GM18868 (cell line): ENCODE measurements around the gene SLC66A3.
"Not testable (repeated sequence)": the region's sequence is repeated elsewhere in the genome, so short reads cannot be mapped to it uniquely, and the experiment has no call there.

Experiments
- ATAC-seq: cut with Tn5 transposase; IDR thresholded peaks from one replicate; pipeline ENCODE4 v1.9.1; 2021; ENCODE audit warnings: mild to moderate bottlenecking, moderate library complexity; ENCODE audit not compliant: unreplicated experiment

The SLC66A3 gene

DNA sequence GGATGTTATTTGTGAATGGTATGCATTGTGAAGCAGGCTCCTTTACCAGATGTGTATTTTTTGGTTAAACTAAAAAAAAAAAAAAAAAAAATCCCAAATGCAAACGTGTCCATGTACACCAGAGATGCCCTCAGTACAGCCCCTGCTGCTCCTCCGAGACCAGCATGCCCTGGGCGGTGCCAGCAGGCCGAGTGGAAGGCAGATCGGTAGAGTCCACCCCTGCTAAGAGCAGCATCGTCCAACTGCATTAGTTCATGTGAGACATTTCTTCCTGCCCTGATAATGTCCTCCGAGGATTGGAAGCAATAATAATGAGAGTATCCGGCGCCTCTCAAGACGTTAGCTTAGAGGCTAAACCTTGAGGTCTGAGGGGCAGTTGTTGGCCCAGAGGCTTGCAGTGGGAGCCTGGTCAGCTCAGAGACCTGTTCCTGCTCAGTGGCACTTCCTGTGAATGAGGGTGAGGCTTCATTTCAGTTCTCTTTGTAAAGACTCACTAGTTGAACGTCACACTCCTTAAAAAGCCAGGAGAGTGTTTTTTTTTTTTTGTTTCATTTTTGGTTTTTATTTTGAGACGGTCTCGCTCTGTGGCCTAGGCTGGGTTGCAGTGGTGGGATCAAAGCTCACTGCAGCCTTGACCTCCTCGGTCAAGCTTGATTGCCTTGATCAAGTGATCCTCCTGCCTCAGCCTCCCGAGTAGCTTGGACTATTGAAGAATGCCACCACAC lies 5.6 kb downstream of the SLC66A3 start:
- peak; percentile 67 for ATAC-seq

DNA sequence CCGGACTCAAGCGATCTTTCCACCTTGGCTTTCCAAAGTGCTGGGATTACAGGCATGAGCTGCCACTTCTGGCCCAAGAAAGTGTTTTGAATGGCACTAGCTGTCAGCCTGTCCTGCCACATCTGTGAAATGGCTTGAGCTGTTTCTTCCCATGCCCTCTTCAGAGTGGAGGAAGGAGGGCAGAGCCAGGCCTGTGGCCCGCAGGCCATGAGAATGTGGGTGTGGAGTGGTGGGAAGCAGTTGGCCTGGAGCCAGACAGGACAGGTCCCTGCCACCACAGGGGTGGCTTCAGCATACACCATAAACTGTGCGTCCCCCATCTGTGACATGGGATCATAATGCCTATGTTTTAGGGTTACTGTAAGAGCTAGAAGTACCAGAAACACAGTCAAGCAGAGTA lies 6.5 kb downstream of the SLC66A3 start:
- ATAC-seq: no peak

DNA sequence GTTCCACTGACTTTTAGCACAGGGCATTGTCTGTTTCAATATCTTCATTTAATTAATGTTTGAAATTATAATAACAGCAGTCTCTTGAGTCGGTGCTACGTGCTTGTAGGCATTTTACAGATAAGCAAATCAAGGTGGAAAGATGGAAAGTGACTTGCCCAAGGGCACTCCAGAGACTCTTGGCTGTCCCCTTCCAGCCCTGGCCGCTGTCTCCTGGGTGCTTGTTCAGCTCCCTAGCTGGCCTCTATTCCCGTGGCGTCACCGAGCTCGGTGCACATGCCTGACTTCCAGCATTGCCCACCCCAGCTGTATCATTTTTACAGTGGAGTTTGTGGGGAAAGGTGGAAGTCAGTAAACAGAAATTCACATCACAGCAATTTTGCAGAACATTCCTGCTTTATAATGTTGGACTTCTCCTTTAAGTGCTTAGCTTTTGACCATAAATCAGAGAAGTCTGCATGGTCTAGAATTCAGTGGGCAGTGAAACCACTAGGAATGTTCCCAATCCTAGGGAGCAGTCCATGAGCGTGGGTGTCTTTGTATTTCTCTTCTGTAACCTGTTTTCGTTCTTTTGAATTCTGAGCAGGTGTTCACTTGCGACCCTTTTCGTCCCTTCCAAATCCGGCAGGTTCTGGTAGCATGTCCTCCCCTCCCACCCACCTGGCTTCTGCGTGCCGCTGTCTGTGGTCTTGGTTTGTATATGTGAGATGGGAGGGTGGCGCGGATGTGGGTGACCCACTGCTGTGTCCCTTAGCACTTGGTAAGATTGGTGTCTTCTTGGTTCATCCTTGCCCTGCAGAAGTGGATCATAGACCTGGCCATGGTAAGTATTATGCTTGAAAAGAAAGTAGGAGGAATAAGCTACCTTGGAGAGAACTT lies 8.4 kb downstream of the SLC66A3 start:
- ATAC-seq: no peak

DNA sequence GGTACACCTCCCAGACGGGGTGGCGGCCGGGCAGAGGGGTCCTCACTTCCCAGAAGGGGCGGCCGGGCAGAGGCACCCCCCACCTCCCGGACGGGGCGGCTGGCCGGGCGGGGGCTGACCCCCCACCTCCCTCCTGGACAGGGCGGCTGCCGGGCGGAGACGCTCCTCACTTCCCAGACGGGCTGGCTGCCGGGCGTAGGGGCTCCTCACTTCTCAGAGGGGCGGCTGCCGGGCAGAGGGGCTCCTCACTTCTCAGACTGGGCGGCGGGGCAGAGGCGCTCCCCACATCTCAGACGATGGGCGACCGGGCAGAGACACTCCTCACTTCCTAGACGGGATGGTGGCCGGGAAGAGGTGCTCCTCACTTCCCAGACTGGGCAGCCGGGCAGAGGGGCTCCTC lies 9.8 kb downstream of the SLC66A3 start:
- ATAC-seq: not testable (repeated sequence)

- no peak for ATAC-seq
Observed at GRCh38 chr2:11166476-11166875, 11.2 kb downstream of the SLC66A3 start.

DNA sequence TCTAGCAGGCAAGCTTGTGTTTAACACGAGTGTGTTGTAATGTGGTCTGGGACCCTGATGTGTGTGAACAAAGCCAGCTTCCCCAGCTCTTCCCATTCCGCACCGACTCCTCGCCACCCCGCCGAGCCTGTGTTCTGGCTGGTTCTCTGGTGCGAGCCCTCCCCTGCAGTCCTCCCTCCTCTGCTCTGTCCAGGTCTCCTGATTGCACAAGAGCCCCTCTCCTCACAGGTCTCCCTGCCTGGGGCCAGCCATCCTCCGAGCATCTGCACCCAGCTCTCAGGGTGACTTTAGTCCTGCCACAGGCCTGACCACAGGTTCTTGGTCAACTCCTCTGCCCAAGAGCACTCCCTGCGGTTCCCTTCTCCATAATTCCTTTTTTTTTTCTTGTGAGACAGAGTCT lies 13.2 kb downstream of the SLC66A3 start:
- no peak for ATAC-seq

DNA sequence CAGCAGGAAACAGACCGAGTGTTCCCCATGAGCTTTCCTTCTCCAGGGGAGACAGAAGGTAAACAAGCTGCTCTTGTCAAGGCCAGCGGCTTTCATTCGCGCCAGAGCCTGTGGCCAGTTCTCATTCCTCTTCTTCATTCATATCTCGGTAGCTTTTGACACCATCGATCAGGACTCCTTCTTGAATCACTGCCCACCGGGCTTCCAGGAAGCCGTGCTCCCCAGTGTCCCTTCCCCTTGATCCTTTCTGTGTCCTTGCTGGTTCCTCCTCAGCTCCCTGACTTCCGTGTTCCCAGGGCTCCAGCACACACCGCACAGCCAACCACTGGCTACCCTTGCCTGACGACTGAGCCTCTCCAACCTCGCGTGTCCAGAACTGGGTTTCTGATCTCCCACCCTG lies 14.1 kb downstream of the SLC66A3 start:
- no peak for ATAC-seq

DNA sequence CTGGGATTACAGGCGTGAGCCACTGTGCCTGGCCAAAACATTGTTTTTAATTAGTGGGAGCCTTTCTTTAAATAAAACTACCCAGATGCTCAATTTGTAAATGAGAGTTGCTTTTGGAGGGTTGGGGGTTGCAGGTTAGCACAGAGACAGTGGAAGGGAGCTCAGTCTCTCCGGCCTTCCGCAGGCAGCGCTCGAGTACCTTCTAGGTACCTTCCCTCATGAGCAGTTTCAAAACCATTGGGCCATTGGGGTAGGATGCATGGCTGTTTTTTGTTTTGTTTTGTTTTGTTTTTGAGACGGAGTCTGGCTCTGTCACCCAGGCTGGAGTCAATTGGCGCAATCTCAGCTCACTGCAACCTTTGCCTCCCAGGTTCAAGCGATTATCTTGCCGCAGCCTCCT lies 19.0 kb downstream of the SLC66A3 start:
- no peak for ATAC-seq

GRCh38 chr2:11175293-11175795 lies 20.1 kb downstream of the SLC66A3 start:
- no peak for ATAC-seq

DNA sequence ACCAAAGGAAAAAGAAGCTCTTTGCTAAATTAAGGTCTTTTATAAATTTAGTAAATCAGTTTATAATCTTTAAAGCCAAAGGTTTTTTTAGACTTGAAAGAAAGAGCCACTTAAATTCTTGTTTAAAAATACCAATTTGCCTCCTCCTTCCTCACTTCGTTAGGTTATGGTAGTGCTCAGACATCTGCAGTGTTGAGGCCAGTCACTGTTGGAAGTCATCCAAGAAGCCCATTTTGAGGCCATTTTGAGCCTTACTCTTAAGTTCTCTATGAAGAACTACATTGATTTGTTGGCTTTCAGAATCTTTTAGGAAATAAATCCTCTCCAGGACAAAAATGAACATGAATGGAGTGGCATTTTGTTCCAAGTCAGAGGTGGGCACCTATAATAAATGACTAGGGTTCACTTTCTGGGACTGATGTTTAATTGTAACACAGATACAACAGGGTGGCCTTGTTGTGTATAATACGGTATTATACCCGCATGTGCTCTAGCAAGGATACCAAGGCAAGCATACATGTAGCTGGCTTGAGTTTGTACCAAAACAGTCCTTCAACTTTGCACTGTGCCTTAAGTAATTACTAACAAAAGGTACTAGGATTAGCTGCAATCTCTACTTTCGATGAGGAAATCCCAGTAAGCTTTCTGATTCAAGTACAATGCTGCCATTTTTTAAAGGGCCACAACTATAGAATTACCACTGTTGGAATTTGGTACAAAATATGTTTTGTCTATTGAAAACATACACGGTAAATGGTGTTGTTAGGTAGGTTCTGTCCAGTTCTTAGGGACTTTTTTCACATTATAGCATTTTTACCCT lies 22.8 kb downstream of the SLC66A3 start:
- ATAC-seq: no peak

DNA sequence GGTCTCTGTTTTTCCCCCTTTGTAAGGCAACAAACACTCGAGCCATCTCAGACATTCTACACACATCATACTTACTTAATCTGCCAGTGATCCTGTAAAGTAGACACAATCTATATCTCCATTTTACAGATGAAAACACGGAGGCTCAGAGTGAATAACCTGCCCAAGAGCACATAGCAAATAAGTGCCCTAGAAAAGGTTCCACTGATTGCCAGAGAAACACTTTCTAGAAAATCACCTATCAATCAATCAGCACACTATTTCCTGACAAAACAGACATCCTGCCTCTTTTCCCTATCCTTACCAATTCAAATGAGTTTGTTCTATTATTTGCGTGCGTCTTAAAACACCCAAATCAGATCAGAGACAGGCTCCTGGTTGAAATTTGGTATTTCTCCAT lies 23.9 kb downstream of the SLC66A3 start:
- no peak for ATAC-seq

DNA sequence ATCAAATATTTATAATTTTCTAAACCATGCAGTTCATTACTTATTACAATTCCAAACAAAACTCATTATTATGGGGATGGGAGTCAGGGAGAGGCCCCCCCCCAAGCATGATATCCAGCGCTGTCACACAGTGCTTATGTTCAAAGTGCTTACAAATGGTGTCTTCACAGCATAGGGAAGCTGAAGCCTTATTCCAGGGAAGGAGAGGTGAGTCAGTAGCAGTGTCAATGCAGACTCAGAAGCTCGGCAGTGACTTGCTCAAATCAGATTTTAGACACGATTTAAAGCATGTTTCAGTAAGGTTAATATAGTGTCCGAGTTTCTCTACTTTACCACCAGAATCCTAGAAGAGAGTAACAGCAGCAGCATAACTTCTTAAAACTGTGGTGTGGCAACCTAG lies 24.6 kb downstream of the SLC66A3 start:
- no peak for ATAC-seq

- ATAC-seq: no peak
Observed at GRCh38 chr2:11180653-11181052, 25.4 kb downstream of the SLC66A3 start.

DNA sequence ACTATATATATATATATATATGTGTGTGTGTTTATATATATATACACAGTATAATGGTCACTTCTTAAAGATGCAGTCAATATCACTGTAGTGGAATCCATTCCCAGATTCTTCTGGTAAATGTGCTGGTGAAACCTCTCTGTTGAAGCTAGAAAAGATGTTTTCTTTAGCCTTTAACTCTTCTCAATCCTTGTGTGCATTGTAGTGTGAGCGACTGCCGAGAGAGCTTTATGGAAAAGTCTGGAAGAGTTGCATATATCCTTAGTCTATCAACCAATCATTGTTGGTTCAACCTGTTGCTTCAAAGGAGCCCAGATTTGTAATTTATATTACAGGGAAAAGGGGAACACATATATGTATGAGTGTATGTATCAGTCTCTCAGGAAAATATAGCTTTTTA lies 27.7 kb downstream of the SLC66A3 start:
- no peak for ATAC-seq

DNA sequence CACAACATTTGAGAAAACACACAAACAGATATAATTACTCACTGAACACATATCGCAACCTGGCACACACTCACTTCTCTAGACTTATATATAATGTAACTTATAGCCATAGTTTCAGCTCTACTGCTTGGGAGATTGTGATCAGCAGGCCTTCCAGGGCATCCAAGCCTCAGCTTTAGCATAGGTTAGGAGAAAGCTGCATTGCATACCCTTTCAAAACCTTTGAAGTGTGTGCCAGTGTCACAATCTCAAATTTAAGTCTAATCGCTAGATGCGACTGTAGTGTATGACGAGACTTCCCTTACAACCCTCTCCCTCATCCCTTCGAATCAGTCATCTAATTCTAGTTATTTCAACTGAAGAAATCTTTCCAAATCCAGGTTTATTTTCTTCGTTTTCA lies 30.9 kb downstream of the SLC66A3 start:
- no peak for ATAC-seq

DNA sequence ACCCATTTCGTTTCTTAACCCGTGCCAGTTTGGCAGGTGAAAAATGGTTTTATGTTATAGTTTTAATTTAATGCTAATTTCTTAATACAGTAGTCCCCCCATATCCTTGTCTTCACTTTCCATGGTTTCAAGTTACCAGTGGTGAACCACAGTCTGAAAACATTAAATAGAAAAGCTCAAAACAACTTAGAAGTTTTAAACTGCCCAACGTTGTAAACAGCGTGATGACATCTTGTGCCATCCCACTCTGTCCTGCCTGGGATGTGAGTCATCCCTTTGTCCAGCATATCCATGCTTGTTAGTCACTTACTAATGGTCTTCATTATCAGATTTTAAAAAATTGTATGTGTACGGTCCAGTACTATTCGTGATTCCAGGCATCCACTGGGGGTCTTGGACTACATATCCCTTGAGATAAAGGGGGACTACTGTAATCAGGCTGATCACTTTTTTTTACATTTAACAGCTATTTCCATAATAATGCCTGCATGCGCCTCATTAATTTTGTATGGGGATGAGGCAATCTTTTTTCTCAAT lies 31.9 kb downstream of the SLC66A3 start:
- ATAC-seq: no peak

DNA sequence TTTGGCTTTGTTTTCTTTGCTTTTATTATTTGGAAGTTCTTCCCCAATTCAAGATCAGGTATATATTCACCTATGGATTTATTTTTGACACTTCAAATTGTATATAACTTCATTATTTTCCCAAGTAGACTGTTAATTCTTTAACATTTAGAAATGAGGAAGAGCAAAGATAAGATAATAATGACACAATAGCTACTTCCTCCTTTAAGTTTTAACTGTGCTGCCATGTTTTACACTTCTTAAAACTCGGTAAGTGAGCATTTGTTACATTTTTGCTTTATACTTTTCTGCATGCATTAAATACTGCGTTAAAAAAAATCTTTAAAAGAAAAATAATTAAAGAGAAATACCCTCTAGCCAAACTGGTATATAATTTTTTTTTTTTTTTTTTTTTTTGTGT lies 32.5 kb downstream of the SLC66A3 start:
- ATAC-seq: no peak

DNA sequence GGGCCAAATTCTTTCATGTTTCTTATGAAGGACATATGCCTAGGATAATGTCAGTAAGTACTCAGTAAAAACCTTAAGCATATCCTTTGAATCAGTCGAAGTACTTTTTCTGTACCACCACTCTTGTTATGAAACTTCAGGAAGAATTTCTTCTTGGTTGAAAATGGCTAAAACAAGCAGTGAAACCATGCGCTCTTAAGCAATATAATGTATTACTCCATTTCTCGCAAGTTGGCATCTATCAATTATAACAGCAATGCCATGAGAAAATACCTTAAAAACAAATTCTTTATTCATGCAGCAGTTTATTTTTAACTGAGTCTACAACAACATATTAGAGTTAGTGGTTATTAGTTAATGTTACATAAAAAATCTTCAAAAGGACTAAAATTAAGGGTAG lies 41.0 kb downstream of the SLC66A3 start:
- ATAC-seq: no peak

- ATAC-seq: no peak
Observed at GRCh38 chr2:11200651-11201050, 45.4 kb downstream of the SLC66A3 start.

DNA sequence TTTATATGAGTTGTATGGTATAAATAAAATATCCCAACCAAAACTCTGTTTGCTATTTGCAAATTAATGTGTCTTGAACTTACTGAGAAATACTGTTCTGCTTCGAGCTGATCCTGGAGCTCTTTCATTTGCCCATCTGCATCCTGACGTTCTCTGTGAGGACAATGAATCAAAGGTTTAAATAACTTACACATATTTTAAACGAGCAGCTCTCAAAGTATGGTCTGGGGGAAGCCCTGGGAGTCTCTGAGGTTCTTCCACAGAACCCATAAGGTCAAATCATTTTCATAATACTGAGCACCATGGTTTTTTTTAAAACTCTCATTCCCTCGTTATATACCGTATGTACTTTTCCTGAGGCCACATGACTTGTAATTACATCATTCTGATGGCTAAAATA lies 46.7 kb downstream of the SLC66A3 start:
- ATAC-seq: no peak

- ATAC-seq: peak; percentile 84
Observed at GRCh38 chr2:11203480-11203879, 48.2 kb downstream of the SLC66A3 start.
